Embryonic facial prominence (tissue), 1 donor: ENCODE results near the gene TLDC2.

Experiments
- DNase-seq: peaks from one replicate; pipeline ENCODE4 v3.0.0-alpha.2; 2016; ENCODE audit errors: extremely low spot score

The TLDC2 gene

GRCh38 chr20:36849333-36850065 is 26.4 kb upstream of the TLDC2 start:
- DNase-seq, result no peak

DNA sequence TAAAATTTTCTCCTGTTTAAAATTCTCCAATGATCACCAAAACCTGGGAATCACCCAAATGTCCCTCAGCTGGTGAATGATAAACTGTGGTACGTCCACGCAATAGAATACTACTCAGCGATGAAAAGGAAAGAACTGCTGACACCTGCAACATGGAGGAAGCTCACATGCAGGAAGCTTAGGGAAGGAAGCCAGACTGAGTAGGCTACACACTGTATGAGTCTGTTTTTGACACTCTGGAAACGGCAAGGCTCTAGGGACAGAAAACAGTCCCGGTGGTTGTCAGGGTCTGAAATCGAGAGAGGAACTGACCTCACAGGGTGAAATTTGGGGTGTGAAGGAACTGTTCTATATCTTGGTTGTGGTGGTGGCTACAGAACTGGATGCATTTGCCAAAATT is 25.2 kb upstream of the TLDC2 start:
- DNase-seq, result no peak

DNA sequence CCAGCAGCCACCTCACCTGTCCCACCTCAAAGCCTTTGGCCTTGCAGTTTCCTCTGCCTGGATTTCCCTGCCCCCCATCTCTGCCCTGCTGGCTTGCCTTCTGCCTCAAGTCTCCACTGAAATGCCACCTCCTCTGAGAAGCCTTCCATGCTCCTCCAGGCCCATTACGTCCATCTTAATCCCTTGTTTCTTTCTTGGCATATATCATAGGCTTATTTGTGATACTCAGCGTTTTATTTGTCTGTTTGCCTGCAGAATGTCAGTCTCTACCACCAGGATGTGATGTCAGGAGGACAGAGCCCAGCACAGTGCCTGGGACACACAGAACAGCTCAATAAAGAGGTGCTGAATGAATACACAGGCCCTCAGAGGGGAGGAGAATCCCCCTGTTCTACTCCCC is 24.4 kb upstream of the TLDC2 start:
- no peak for DNase-seq

GRCh38 chr20:36852187-36852586 is 23.8 kb upstream of the TLDC2 start:
- DNase-seq, result no peak

GRCh38 chr20:36854348-36855240 is 21.3 kb upstream of the TLDC2 start:
- no peak for DNase-seq

- DNase-seq, result no peak
Observed at GRCh38 chr20:36855241-36855657, 20.7 kb upstream of the TLDC2 start.

GRCh38 chr20:36856195-36856594 is 19.7 kb upstream of the TLDC2 start:
- no peak for DNase-seq

GRCh38 chr20:36856691-36857635 is 19.0 kb upstream of the TLDC2 start:
- no peak for DNase-seq

DNA sequence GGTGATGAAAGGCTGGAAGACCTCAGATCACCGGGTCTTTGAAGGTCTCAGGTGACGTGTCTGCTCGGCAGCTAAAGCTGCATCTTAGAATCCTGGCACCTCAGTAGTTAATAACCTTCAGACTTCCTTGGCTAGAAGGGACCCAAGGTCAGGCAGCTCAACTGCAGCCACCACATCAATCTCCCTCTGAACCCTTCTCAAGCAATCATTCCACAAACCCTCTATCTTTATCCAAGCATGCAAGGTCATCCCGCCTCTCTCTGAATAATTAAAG is 16.7 kb upstream of the TLDC2 start:
- DNase-seq, result no peak

- no peak for DNase-seq
Observed at GRCh38 chr20:36859700-36860330, 16.1 kb upstream of the TLDC2 start.

DNA sequence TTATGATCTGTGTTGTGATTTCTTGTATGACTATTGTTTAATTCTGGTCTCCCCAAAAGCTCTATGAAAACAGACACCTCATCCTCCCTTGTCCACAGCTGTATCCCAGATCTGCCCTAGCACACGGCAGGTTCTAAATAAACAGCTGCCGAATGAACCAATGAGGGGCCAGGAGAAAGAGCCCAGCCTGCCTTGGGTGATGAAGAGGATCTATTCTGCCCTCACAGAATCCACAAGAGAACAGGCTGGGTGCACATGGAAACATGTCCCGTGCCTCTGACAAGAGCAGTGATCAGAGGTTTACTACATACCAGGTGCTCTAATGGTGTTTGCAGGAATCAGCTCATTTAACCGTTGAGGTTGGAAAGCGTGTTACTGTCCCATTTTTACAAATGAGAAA is 15.6 kb upstream of the TLDC2 start:
- DNase-seq, result no peak

DNA sequence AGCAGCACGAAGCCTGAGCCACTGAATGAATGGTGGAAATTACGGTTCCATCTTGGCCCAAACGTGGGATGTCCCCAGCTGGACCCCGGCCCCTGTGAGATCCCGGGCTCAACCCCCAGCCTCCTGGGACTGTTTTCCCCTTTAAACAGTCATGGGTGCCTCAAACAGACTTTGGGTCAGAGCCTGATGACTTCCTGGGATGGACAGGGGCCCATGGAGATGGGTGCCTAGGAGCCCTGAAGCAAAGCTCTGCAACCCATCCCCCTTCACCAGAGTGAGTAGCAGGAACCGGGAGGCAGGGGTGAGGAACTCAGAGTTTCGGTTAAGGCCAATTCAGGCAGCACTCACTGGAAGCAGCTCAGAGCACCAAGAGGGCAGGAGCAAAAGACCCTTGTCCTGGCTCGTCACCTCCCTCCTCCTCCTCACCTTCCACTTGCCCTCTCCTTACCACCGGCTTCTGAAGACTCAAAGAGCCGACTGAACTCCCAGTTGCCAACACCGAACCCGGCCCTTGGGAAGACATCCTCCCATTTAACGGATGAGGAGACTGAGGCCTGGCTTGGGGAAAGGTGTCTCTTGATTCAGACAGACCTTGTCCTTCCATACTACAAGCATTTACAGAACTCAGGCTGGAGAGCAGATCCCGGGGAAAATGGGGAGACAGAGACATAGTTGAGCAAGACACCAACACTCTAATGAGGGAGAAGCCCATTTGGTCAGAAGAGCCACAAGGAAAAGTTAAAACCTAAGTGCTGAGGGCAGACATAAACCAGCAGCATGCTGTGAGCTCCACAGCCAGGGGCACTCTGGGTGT is 14.9 kb upstream of the TLDC2 start:
- DNase-seq, result no peak

DNA sequence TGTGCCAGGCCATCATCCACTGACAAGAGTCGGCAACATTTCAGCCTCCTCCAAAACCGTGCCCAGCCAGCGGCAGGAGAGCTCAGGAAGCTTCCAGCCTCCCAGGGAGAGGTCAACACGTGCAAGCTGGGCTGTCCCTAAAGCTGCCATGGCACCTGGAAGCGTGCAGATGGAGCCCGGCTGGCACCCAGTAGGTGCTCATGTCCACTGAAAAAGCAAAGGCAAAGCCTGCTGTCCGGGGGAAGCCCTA is 14.4 kb upstream of the TLDC2 start:
- DNase-seq, result no peak

DNA sequence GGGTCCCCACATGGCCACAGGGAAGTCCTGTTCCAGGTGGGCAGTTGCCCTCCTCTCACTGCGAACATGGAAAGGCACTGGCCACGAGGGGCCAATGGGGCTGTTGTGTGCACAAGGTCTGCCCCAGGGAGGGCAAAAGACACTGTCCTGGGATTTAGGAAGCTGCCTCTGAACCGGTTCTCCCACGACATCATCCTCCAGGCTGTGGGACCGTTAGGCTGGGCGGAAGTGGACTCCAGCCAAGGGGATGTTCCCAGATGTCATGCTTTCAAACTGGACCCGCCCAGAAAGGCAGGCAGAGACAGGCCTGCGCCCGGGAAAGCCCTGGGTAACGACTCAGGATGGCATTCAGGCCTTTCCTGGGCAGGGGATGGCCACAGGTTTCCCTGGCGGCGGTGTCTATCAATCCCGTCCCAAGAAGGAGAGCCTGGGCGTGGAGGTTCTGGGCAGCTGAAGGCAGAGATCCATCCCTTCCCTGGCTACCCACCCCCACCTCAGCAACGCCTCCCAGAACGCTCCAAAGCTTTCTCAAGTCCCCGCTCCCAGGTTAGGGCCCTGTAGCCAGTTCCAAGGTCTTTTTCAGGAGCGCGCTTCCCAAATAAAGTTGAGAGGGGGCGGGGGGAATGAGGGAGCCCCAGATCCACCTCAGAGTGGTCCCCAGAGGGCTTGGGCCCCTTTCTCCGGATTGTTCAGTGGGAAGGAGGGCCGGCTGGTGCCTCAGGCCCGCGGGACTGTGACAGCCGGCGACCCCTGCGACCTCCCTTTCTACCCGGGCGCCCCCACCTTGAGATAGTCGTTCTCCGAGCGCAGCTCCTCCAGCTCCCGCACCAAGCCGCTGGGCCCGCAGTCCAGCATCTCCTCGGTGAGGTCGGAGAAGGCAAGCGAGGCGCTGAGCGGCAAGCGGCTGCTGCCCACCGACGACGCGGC is 13.8 kb upstream of the TLDC2 start:
- DNase-seq, result no peak

GRCh38 chr20:36862857-36863668 is 12.9 kb upstream of the TLDC2 start:
- DNase-seq, result no peak

DNA sequence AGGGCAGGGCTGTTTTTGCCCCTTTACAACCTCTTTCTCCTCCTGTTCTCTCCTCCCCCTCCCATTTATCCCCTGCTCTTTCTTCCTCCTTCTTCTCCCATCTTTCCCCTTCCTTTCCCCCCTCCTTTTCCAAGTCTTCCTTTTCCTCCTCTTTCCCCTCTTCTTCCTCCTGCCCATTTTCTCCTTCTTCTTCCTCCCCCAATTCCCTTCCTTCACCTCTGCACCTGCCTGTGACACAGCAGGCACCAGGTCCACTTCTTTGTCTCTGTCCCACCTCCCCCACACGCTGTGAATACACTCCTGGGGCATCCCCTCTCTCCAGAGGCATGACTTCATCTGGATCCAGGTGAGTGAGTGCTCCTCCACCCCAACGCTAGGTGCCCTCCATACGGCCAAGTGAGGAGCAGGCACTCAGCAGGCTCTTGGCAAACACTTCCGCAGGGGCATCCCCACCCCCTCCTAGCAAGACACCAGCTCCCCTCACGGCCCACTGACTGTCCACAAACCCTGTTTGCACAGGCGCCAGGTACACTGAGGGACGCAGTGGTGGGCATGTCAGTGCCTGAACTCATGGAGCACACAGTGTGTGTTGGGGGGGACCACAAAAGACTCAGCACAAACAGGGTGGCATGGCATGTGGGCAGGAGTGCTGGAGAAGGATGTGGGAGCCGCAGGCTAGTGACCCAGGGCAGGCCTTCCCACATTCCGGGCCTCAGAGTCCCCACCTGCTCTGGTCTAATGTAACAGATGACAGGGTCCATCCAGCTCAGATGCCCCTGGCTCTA is 10.7 kb upstream of the TLDC2 start:
- DNase-seq, result no peak

GRCh38 chr20:36865861-36866149 is 10.1 kb upstream of the TLDC2 start:
- DNase-seq, result no peak

GRCh38 chr20:36866164-36866563 is 9.8 kb upstream of the TLDC2 start:
- no peak for DNase-seq
